Thymus (tissue), 11 donors: Measurements from ENCODE around the gene ARHGAP40. TPM values are rescaled to one million over a fixed set of nuclear protein-coding genes. Genes with fewer than 3 reads are reported as not detected.
A peak's percentile ranks its signal among the peaks of the same experiment; 100 is the strongest.

Experiments used
- DNase-seq, 9 donors: peaks; one replicate each; pipeline ENCODE4 v3.0.0-alpha.2; 2013; ENCODE audit warnings: low spot score in 9 of 9, low read depth in 6 of 9, missing footprints in 1 of 9
- H3K27ac ChIP-seq, 2 donors: one replicate each; pipeline ENCODE4 v1.5.1; 2013; ENCODE audit warnings: control low read depth in 1 of 2, low read depth in 1 of 2, low read length in 1 of 2, mild to moderate bottlenecking in 1 of 2, moderate library complexity in 1 of 2
- H3K27me3 ChIP-seq, 2 donors: one replicate each; pipeline ENCODE4 v1.5.1; 2013; ENCODE audit warnings: low read length in 1 of 2; ENCODE audit not compliant: control insufficient read depth in 2 of 2, insufficient read depth in 1 of 2
- H3K36me3 ChIP-seq, 2 donors: one replicate each; pipeline ENCODE4 v1.5.1; 2013; ENCODE audit warnings: low read length in 1 of 2, mild to moderate bottlenecking in 1 of 2, moderate library complexity in 1 of 2; ENCODE audit not compliant: control insufficient read depth in 2 of 2, insufficient read depth in 2 of 2
- H3K4me1 ChIP-seq, 2 donors: one replicate each; pipeline ENCODE4 v1.5.1; 2013; ENCODE audit warnings: low read length in 2 of 2; ENCODE audit not compliant: control insufficient read depth in 2 of 2, insufficient read depth in 2 of 2
- H3K4me3 ChIP-seq, 2 donors: one replicate each; pipeline ENCODE4 v1.5.1; 2013; ENCODE audit warnings: low read length in 2 of 2, control low read depth in 1 of 2, mild to moderate bottlenecking in 1 of 2
- H3K9me3 ChIP-seq, 2 donors: one replicate each; pipeline ENCODE4 v1.5.1; 2013; ENCODE audit warnings: low read length in 1 of 2, mild to moderate bottlenecking in 1 of 2; ENCODE audit not compliant: control insufficient read depth in 2 of 2, insufficient read depth in 1 of 2
- WGBS: extraction: QIAGEN DNeasy Blood & Tissue Kit; methylation state at CpG from one replicate; pipeline ENCODE4 v1.1.7; 2013; 5-methylcytosine and 5-hydroxymethylcytosine counted together
- polyA plus RNA-seq: library from polyadenylated mRNA; stranded (reverse); fragments of 200-250 nt; gene quantifications from one replicate; pipeline ENCODE4 v1.2.3, GENCODE V29; 2013
- total RNA-seq: library from RNA; stranded (reverse); fragments of 120-200 nt; gene quantifications from one replicate; pipeline ENCODE4 v1.2.4, GENCODE V29; 2013
- donor health status: healthy.

Gene ARHGAP40
- total and polyA plus RNA-seq, 2 donors, result 1.8 TPM; not detected in 1

DNA sequence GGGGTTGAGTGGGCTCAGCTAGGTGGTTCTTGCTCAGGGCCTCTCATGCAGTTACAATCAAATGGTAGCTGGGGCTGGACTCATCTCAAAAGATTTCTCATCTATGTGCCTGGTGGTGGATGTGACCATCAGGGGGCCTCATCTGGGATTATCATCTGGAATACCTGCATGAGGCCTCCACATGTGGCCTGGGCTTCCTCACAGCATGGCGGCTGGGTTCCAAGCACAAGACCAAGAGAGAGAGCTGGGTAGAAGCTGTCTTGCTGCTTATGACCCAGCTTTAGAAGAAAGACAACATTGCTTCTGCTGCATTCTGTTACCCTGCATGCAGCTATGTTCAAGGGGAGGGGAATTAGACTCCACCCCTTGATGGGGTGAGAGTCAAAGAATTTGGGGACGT is 22.5 kb downstream of the ARHGAP40 start:
- WGBS, result 69% methylated on average over 2 of the region's 2 CpGs

GRCh38 chr20:38625896-38626295 is 24.3 kb downstream of the ARHGAP40 start:
- Histone ChIP-seq H3K9me3 (no peaks in the 10 kb centered on the region), H3K27ac (no peak overlapping the region), H3K36me3 (no peaks in the 10 kb centered on the region), H3K4me3 (no peak overlapping the region), H3K27me3 (peaks cover 0 to 3% of the 10 kb centered on the region in 2 donors), H3K4me1 (no peaks in the 10 kb centered on the region)
- no peak for DNase-seq

More for the DNA sequence above, 22.5 kb downstream of the ARHGAP40 start:
- H3K4me1 ChIP-seq, result no peaks in the 10 kb centered on the region
- H3K27me3 ChIP-seq, result peaks cover 0 to 10% of the 10 kb centered on the region in 2 donors
- no peaks in the 10 kb centered on the region for H3K9me3 ChIP-seq
- no peak overlapping the region for H3K27ac ChIP-seq
- no peak for DNase-seq
- H3K4me3 ChIP-seq, result no peak overlapping the region
- H3K36me3 ChIP-seq, result no peaks in the 10 kb centered on the region

DNA sequence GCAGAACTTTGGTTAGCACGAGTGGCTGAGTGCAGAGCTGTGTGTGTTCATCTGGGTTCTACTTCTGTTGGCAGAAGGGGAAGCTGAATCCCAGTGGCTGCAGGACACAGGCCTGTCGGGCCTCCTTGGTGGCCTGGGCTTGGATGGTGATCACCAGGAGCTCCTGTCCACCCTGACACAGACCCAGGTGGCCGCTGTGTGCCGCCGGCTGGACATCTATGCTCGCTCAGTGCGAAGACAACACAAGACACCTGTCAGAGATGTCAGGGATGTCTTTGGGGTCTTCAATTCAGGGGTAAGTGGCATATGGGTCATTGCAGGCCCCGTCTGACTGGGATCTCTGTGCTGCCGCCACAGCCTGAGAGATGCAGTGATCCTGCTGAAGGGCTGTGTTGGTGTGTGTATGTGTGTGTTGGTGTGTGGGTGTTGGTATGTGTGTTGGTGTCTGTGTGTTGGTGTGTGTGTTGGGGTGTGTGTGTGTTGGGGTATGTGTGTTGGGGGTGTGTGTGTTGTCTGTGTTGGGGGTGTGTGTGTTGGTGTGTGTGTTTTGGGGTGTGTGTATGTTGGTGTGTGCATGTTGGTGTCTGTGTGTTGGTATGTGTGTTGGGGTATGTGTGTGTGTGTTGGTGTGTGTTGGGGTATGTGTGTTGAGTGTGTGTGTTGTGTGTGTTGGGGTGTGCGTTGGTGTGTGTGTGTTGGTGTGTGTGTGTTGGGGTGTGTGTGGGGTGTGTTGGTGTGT is 25.5 kb downstream of the ARHGAP40 start:
- 90% methylated on average over 10 of the region's 10 CpGs for WGBS

GRCh38 chr20:38628580-38629470 is 27.2 kb downstream of the ARHGAP40 start:
- H3K9me3 ChIP-seq, result no peaks in the 10 kb centered on the region
- H3K4me1 ChIP-seq, result no peaks in the 10 kb centered on the region
- H3K4me3 ChIP-seq, result no peak overlapping the region
- H3K36me3 ChIP-seq, result no peaks in the 10 kb centered on the region
- WGBS, result 91% methylated on average over 9 of the region's 9 CpGs
- H3K27ac ChIP-seq, result no peak overlapping the region
- H3K27me3 ChIP-seq, result no peaks in the 10 kb centered on the region
- no peak for DNase-seq

More for the DNA sequence above, 25.5 kb downstream of the ARHGAP40 start:
- Histone ChIP-seq H3K4me1 (no peaks in the 10 kb centered on the region), H3K36me3 (no peaks in the 10 kb centered on the region), H3K4me3 (no peak overlapping the region), H3K27ac (no peak overlapping the region), H3K9me3 (no peaks in the 10 kb centered on the region), H3K27me3 (peaks cover 0 to 2% of the 10 kb centered on the region in 2 donors)
- DNase-seq, result no peak

DNA sequence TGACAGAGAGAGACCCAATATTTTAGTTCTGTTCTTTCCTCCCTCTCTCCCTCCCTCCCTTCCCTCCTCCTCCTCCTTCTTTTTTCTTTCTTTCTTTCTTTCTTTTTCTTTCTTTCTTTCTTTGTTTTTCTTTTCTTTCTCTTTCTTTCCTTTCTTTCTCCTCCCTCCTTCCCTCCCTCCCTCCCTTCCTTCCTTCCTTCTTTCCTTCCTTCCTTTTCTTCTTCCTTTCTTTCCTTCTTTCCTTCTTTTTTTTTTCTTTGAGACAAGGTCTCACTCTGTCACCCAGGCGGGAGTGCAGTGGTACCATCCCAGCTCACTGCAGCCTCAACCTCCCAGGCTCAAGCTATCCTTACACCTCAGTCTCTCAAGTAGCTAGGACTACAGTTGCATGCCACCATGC is 28.4 kb downstream of the ARHGAP40 start:
- no peak overlapping the region for H3K27ac ChIP-seq
- no peaks in the 10 kb centered on the region for H3K4me1 ChIP-seq
- DNase-seq, result no peak
- H3K9me3 ChIP-seq, result no peaks in the 10 kb centered on the region
- WGBS, result 98% methylated on average over 1 of the region's 1 CpG
- no peak overlapping the region for H3K4me3 ChIP-seq
- H3K27me3 ChIP-seq, result peaks cover 0 to 3% of the 10 kb centered on the region in 2 donors
- H3K36me3 ChIP-seq, result no peaks in the 10 kb centered on the region

GRCh38 chr20:38630727-38631126 is 29.1 kb downstream of the ARHGAP40 start:
- Histone ChIP-seq H3K9me3 (no peaks in the 10 kb centered on the region), H3K27me3 (peaks cover 0 to 3% of the 10 kb centered on the region in 2 donors), H3K27ac (no peak overlapping the region), H3K4me3 (no peak overlapping the region), H3K4me1 (no peaks in the 10 kb centered on the region), H3K36me3 (no peaks in the 10 kb centered on the region)
- WGBS, result 83% methylated on average over 6 of the region's 6 CpGs
- DNase-seq, result no peak

DNA sequence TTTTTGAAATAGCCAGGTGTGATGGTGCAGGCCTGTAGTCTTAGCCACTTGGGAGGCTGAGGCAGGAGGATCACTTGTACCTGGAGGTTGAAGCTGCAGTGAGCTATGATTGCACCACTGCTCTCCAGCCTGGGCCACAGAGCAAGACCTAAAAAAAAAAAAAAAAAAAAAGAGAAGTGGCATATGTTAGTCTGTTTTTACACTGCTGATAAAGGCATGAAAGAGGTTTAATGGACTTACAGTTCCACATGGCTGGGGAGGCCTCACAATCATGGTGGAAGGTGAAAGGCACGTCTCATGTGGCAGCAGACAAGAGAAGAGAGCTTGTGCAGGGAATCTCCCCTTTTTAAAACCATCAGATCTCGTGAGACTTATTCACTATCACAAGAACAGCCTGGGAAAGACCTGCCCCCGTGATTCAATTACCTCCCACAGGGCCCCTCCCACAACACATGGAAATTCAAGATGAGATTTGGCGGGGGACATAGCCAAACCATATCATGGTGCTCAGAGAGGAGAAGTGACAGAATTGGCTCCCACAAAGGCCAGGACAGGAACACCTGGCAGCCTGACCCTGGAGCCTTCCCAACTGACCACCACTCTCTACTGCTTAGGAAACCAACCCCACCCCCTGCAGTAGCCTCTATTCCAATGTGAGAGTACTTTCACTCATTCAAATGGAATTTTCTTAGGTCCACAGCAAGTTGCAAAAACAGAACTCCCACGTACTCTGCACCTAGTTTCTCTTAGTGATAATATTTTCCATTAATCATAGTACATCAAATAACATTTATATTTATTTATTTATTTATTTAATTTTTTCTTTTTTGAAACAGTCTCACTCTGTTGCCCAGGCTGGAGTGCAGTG is 29.8 kb downstream of the ARHGAP40 start:
- Histone ChIP-seq H3K9me3 (no peaks in the 10 kb centered on the region), H3K4me1 (no peaks in the 10 kb centered on the region)

DNA sequence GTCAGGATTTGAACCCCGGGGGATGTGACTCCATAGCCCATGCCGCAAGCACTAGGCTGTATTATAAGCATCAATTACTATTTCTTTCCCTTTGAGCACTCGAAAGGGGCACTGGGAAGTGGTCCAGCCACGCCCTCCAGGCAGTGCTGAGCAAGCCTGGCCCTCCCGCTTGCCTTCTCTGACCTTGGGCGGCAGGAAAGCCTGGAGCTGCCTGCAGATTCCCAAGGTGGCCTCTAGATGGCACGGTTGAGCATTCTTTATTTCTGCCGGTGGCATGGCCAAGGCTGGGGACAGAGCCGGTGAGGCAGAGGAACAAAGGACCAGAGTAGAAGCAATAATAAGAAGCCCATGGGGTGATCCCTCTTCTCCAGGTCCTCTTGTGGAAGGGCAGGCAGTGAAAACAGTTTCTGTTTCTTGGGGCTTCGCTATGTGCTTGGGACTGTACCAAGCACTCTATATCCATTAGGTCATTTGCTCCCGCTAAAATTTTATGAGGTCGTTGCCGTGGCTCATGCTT is 32.0 kb downstream of the ARHGAP40 start:
- Histone ChIP-seq H3K27ac (no peak overlapping the region), H3K27me3 (peaks cover 0 to 3% of the 10 kb centered on the region in 2 donors), H3K9me3 (no peaks in the 10 kb centered on the region), H3K36me3 (no peaks in the 10 kb centered on the region), H3K4me3 (no peak overlapping the region), H3K4me1 (no peaks in the 10 kb centered on the region)
- peak in 8 of 9 donors; percentile 5 to 46 (median 28) for DNase-seq
- WGBS, result 41% methylated on average over 13 of the region's 13 CpGs

More for the DNA sequence above, 29.8 kb downstream of the ARHGAP40 start:
- no peak overlapping the region for H3K27ac ChIP-seq
- no peaks in the 10 kb centered on the region for H3K36me3 ChIP-seq
- peaks cover 0 to 3% of the 10 kb centered on the region in 2 donors for H3K27me3 ChIP-seq
- whole genome bisulfite sequencing, result 82% methylated on average over 5 of the region's 5 CpGs
- H3K4me3 ChIP-seq, result no peak overlapping the region
- no peak for DNase-seq
